ENCODE results near the gene DCPS.
A peak's percentile ranks its signal among the peaks of the same experiment; 100 is the strongest.

The DCPS gene

GRCh38 chr11:126282736-126283591 lies 20.9 kb upstream of the DCPS start, which contains the start of gene TIRAP:
TSS of gene TIRAP (plus strand) at chr11:126283093. CDS start at chr11:126290895, 7,802 bp downstream.
- DNase-seq (ENCODE audit: insufficient read length, low spot score) (peak; percentile 62), FAIRE-seq (peak; percentile 84)
- no peak for TF ChIP-seq PAX5 (IDR thresholded peaks at IDR 0.05; ENCODE audit: insufficient read depth, low read length, severe bottlenecking)
- no peak for TF ChIP-seq POLR2AphosphoS5 (IDR thresholded peaks at IDR 0.05; ENCODE audit: low read depth, low read length)
- TF ChIP-seq POU2F2 (IDR thresholded peaks at IDR 0.05; ENCODE audit: low read depth, low read length): peak; percentile 35; the same call in 1 of the 2 replicates
- 0 out of 2 replicates have a peak, but pooled peaks have one; percentile 17 for TF ChIP-seq SPI1 (IDR thresholded peaks at IDR 0.05; ENCODE audit: low read depth, low read length)
- TF ChIP-seq TAF1 (IDR thresholded peaks at IDR 0.05; ENCODE audit: low read depth, low read length): no peak
- peak; percentile 31; the same call in 1 of the 2 replicates for TF ChIP-seq POLR2A (IDR thresholded peaks at IDR 0.05; ENCODE audit: low read depth, low read length)

- peak; percentile 76 for TF ChIP-seq POU2F2 (IDR thresholded peaks at IDR 0.05; ENCODE audit: low read depth, low read length)
- TF ChIP-seq TAF1 (IDR thresholded peaks at IDR 0.05; ENCODE audit: low read depth, low read length): no peak
- DNase-seq (ENCODE audit: insufficient read length, low spot score) (peak; percentile 37), FAIRE-seq (peak; percentile 82)
Measured at GRCh38 chr11:126284829-126285228, 19.0 kb upstream of the DCPS start.

- TF ChIP-seq POLR2AphosphoS5 (IDR thresholded peaks at IDR 0.05; ENCODE audit: low read depth, low read length) (no peak), POLR2A (IDR thresholded peaks at IDR 0.05; ENCODE audit: low read depth, low read length) (no peak), TAF1 (IDR thresholded peaks at IDR 0.05; ENCODE audit: low read depth, low read length) (no peak), PAX5 (IDR thresholded peaks at IDR 0.05; ENCODE audit: insufficient read depth, low read length, severe bottlenecking) (no peak), POU2F2 (IDR thresholded peaks at IDR 0.05; ENCODE audit: low read depth, low read length) (no peak), SPI1 (IDR thresholded peaks at IDR 0.05; ENCODE audit: low read depth, low read length) (no peak)
- DNase-seq (ENCODE audit: insufficient read length, low spot score) (no peak), FAIRE-seq (no peak)
Measured at GRCh38 chr11:126288237-126288636, 15.6 kb upstream of the DCPS start.

GRCh38 chr11:126290887-126291286 lies 13.0 kb upstream of the DCPS start:
- DNase-seq (ENCODE audit: insufficient read length, low spot score) (no peak), FAIRE-seq (no peak)
- TF ChIP-seq POLR2AphosphoS5 (IDR thresholded peaks at IDR 0.05; ENCODE audit: low read depth, low read length) (no peak), POU2F2 (IDR thresholded peaks at IDR 0.05; ENCODE audit: low read depth, low read length) (no peak), TAF1 (IDR thresholded peaks at IDR 0.05; ENCODE audit: low read depth, low read length) (no peak), PAX5 (IDR thresholded peaks at IDR 0.05; ENCODE audit: insufficient read depth, low read length, severe bottlenecking) (no peak), POLR2A (IDR thresholded peaks at IDR 0.05; ENCODE audit: low read depth, low read length) (no peak), SPI1 (IDR thresholded peaks at IDR 0.05; ENCODE audit: low read depth, low read length) (no peak)

- TF ChIP-seq SPI1 (IDR thresholded peaks at IDR 0.05; ENCODE audit: low read depth, low read length) (peak; percentile 26; the same call in 1 of the 2 replicates), PAX5 (IDR thresholded peaks at IDR 0.05; ENCODE audit: insufficient read depth, low read length, severe bottlenecking) (no peak)
- DNase-seq (ENCODE audit: insufficient read length, low spot score): no peak
- no peak for FAIRE-seq
Measured at GRCh38 chr11:126293726-126294125, 10.1 kb upstream of the DCPS start.

- FAIRE-seq (no peak), DNase-seq (ENCODE audit: insufficient read length, low spot score) (no peak)
- TF ChIP-seq TAF1 (IDR thresholded peaks at IDR 0.05; ENCODE audit: low read depth, low read length) (no peak), POLR2AphosphoS5 (IDR thresholded peaks at IDR 0.05; ENCODE audit: low read depth, low read length) (no peak), POLR2A (IDR thresholded peaks at IDR 0.05; ENCODE audit: low read depth, low read length) (no peak), POU2F2 (IDR thresholded peaks at IDR 0.05; ENCODE audit: low read depth, low read length) (no peak), SPI1 (IDR thresholded peaks at IDR 0.05; ENCODE audit: low read depth, low read length) (no peak), PAX5 (IDR thresholded peaks at IDR 0.05; ENCODE audit: insufficient read depth, low read length, severe bottlenecking) (no peak)
Measured at GRCh38 chr11:126297004-126297403, 6.9 kb upstream of the DCPS start.

- DNase-seq (ENCODE audit: insufficient read length, low spot score) (no peak), FAIRE-seq (peak; percentile 75)
- TF ChIP-seq TAF1 (IDR thresholded peaks at IDR 0.05; ENCODE audit: low read depth, low read length): no peak
- 0 out of 2 replicates have a peak, but pooled peaks have one; percentile 47 for TF ChIP-seq POLR2A (IDR thresholded peaks at IDR 0.05; ENCODE audit: low read depth, low read length)
- no peak for TF ChIP-seq POU2F2 (IDR thresholded peaks at IDR 0.05; ENCODE audit: low read depth, low read length)
- TF ChIP-seq POLR2AphosphoS5 (IDR thresholded peaks at IDR 0.05; ENCODE audit: low read depth, low read length): no peak
Measured at GRCh38 chr11:126304457-126305075, 706 bp downstream of the DCPS start.

GRCh38 chr11:126305699-126306098 lies 1.8 kb downstream of the DCPS start:
- TF ChIP-seq TAF1 (IDR thresholded peaks at IDR 0.05; ENCODE audit: low read depth, low read length) (no peak), POLR2AphosphoS5 (IDR thresholded peaks at IDR 0.05; ENCODE audit: low read depth, low read length) (no peak), PAX5 (IDR thresholded peaks at IDR 0.05; ENCODE audit: insufficient read depth, low read length, severe bottlenecking) (no peak), POU2F2 (IDR thresholded peaks at IDR 0.05; ENCODE audit: low read depth, low read length) (no peak), POLR2A (IDR thresholded peaks at IDR 0.05; ENCODE audit: low read depth, low read length) (no peak), SPI1 (IDR thresholded peaks at IDR 0.05; ENCODE audit: low read depth, low read length) (no peak)
- no peak for DNase-seq (ENCODE audit: insufficient read length, low spot score)
- no peak for FAIRE-seq

GRCh38 chr11:126307706-126308105 lies 3.8 kb downstream of the DCPS start:
- no peak for FAIRE-seq
- TF ChIP-seq SPI1 (IDR thresholded peaks at IDR 0.05; ENCODE audit: low read depth, low read length) (no peak), POU2F2 (IDR thresholded peaks at IDR 0.05; ENCODE audit: low read depth, low read length) (no peak), POLR2AphosphoS5 (IDR thresholded peaks at IDR 0.05; ENCODE audit: low read depth, low read length) (no peak), POLR2A (IDR thresholded peaks at IDR 0.05; ENCODE audit: low read depth, low read length) (no peak), PAX5 (IDR thresholded peaks at IDR 0.05; ENCODE audit: insufficient read depth, low read length, severe bottlenecking) (no peak), TAF1 (IDR thresholded peaks at IDR 0.05; ENCODE audit: low read depth, low read length) (no peak)
- DNase-seq (ENCODE audit: insufficient read length, low spot score): no peak

Measured in GM12891 (cell line).